ENCODE measurements around the gene RMRP. TPM values are rescaled to one million over a fixed set of nuclear protein-coding genes. Genes with fewer than 3 reads are reported as not detected.
"Not testable (repeated sequence)": the region's sequence is repeated elsewhere in the genome, so short reads cannot be mapped to it uniquely, and the experiment has no call there.

Gene RMRP
- total and polyA plus RNA-seq, 3 experiments from 2014 or later: 7,718 to 11,549 TPM; not detected in 1

- H3K9me3 ChIP-seq (ENCODE audit: low read length); H3K4me3 ChIP-seq (ENCODE audit: low read length); H3K27me3 ChIP-seq (ENCODE audit: insufficient read depth, low read length, poor library complexity, severe bottlenecking); H3K27me3 Mint-ChIP-seq; H3K36me3 ChIP-seq (ENCODE audit: insufficient read depth, low read length); DNase-seq; H3K27ac ChIP-seq (ENCODE audit: low read depth, low read length); H3K9me3 Mint-ChIP-seq: not testable (repeated sequence)
- H3K4me1 ChIP-seq (ENCODE audit: insufficient read depth, low read length): peaks cover 35% of the 10 kb centered on the region
- Mint-ChIP-seq H3K27ac (peak overlapping the region in 7 of 8 donors; percentile 62 to 98 (median 94)), H3K4me3 (peak overlapping the region in 5 of 7 donors; percentile 23 to 88 (median 32)), H3K4me1 (peaks cover 57 to 75% (median 66%) of the 10 kb centered on the region in 3 donors), H3K36me3 (peaks cover 4 to 15% (median 11%) of the 10 kb centered on the region in 3 donors)
- ChIA-PET POLR2A (interaction anchor here (1.3 to 2.0 kb wide), 3 partner anchors 18 to 22 kb away, joined by 3 to 8 read pairs (median 3); partner anchors contain the start of genes CCDC107 and RMRP), CTCF (interaction anchor here (0.8 to 14.3 kb wide), 5 partner anchors 8 to 56 kb away, joined by 3 to 200 read pairs (median 5); partner anchors contain the start of genes CCDC107, CD72 and RMRP)
Observed at GRCh38 chr9:35639225-35639624, 18.6 kb downstream of the RMRP start.

GRCh38 chr9:35638751-35639150 lies 19.1 kb downstream of the RMRP start:
- not testable (repeated sequence) for H3K4me3 ChIP-seq (ENCODE audit: low read length); H3K27me3 ChIP-seq (ENCODE audit: insufficient read depth, low read length, poor library complexity, severe bottlenecking); H3K27ac ChIP-seq (ENCODE audit: low read depth, low read length); H3K36me3 ChIP-seq (ENCODE audit: insufficient read depth, low read length); H3K9me3 ChIP-seq (ENCODE audit: low read length); H3K27me3 Mint-ChIP-seq; H3K9me3 Mint-ChIP-seq
- Mint-ChIP-seq H3K4me1 (peaks cover 56 to 74% (median 65%) of the 10 kb centered on the region in 3 donors), H3K4me3 (peak overlapping the region; percentile 55 to 88 (median 62)), H3K27ac (peak overlapping the region; percentile 79 to 99 (median 94)), H3K36me3 (peaks cover 4 to 15% (median 11%) of the 10 kb centered on the region in 3 donors)
- ChIA-PET POLR2A (interaction anchor here (0.7 to 2.0 kb wide), 5 partner anchors 10 to 104 kb away, joined by 3 to 8 read pairs (median 3); partner anchors contain the start of genes CCDC107 and RMRP), CTCF (interaction anchor here (0.8 to 14.3 kb wide), 4 partner anchors 8 to 25 kb away, joined by 3 to 200 read pairs (median 6); partner anchors contain the start of genes CCDC107, CD72 and RMRP)
- DNase-seq: peak in 2 of 5 donors; percentile 48 to 58
- peaks cover 33% of the 10 kb centered on the region for H3K4me1 ChIP-seq (ENCODE audit: insufficient read depth, low read length)

DNA sequence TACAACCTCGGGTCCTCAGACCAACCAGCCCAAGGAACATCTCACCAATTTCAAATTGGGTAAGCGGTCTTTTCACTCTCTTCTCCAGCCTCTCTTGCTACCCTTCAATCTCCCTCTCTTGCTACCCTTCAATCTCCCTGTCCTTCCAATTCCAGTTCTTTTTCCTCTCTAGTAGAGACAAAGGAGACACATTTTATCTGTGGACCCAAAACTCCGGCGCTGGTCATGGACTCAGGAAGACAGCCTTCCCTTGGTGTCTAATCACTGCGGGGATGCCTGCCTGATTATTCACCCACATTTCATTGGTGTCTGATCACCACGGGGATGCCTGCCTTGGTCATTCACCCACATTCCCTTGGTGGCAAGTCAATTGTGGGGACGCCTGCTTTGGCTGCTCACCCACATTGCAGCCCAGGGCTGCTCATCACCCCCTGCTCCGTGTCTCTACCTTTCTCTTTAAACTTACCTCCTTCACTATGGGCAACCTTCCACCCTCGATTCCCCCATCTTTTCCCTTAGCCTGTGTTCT lies 20.3 kb downstream of the RMRP start:
- not testable (repeated sequence) for H3K27ac ChIP-seq (ENCODE audit: low read depth, low read length); H3K27me3 ChIP-seq (ENCODE audit: insufficient read depth, low read length, poor library complexity, severe bottlenecking); H3K9me3 Mint-ChIP-seq; H3K36me3 ChIP-seq (ENCODE audit: insufficient read depth, low read length); DNase-seq; H3K4me3 ChIP-seq (ENCODE audit: low read length); H3K9me3 ChIP-seq (ENCODE audit: low read length); H3K27me3 Mint-ChIP-seq
- ChIA-PET POLR2A (interaction anchor here (1.1 to 2.0 kb wide), 2 partner anchors 11 to 20 kb away, joined by 3 to 8 read pairs; no protein-coding TSS in a partner anchor), CTCF (interaction anchor here (14.3 kb wide), 1 partner anchor 24 kb away, joined by 200 read pairs; the partner anchor contains the start of gene CD72)
- H3K4me1 Mint-ChIP-seq: peaks cover 52 to 69% (median 55%) of the 10 kb centered on the region in 3 donors
- H3K4me3 Mint-ChIP-seq: peak overlapping the region in 4 of 7 donors; percentile 58 to 71 (median 66)
- peaks cover 33% of the 10 kb centered on the region for H3K4me1 ChIP-seq (ENCODE audit: insufficient read depth, low read length)
- H3K27ac Mint-ChIP-seq: peak overlapping the region; percentile 12 to 99 (median 93)
- H3K36me3 Mint-ChIP-seq: peaks cover 4 to 11% (median 11%) of the 10 kb centered on the region in 3 donors

DNA sequence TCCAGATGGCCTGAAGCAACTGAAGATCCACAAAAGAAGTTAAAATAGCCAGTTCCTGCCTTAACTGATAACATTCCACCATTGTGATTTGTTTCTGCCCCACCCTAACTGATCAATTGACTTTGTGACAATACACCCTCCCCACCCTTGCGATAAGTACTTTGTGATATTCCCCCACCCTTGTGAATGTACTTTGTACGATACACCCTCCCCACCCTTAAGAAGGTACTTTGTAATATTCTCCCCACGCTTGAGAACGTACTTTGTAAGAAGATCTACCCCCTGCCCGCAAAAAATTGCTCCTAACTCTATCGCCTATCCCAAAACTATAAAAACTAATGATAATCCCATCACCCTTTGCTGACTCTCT lies 21.0 kb downstream of the RMRP start:
- Mint-ChIP-seq H3K36me3 (peaks cover 4 to 11% (median 11%) of the 10 kb centered on the region in 3 donors), H3K27ac (peak overlapping the region; percentile 79 to 97 (median 94)), H3K4me1 (peaks cover 52 to 69% (median 55%) of the 10 kb centered on the region in 3 donors), H3K4me3 (peak overlapping the region in 2 of 7 donors; percentile 39 to 69)
- H3K27ac ChIP-seq (ENCODE audit: low read depth, low read length); H3K9me3 ChIP-seq (ENCODE audit: low read length); H3K9me3 Mint-ChIP-seq; DNase-seq; H3K36me3 ChIP-seq (ENCODE audit: insufficient read depth, low read length); H3K27me3 Mint-ChIP-seq; H3K27me3 ChIP-seq (ENCODE audit: insufficient read depth, low read length, poor library complexity, severe bottlenecking); POLR2A ChIA-PET; H3K4me3 ChIP-seq (ENCODE audit: low read length): not testable (repeated sequence)
- peaks cover 33% of the 10 kb centered on the region for H3K4me1 ChIP-seq (ENCODE audit: insufficient read depth, low read length)
- CTCF ChIA-PET: interaction anchor here (0.8 to 1.3 kb wide), 2 partner anchors 10 to 26 kb away, joined by 4 read pairs; no protein-coding TSS in a partner anchor

- no peak for DNase-seq
- Mint-ChIP-seq H3K27ac (peak overlapping the region; percentile 79 to 97 (median 91)), H3K9me3 (no peaks in the 10 kb centered on the region), H3K4me3 (peak overlapping the region; percentile 3 to 69 (median 36)), H3K27me3 (no peaks in the 10 kb centered on the region), H3K4me1 (peaks cover 50 to 64% (median 55%) of the 10 kb centered on the region in 3 donors), H3K36me3 (peaks cover 4 to 11% (median 8%) of the 10 kb centered on the region in 3 donors)
- Histone ChIP-seq H3K4me1 (ENCODE audit: insufficient read depth, low read length) (peaks cover 33% of the 10 kb centered on the region), H3K27ac (ENCODE audit: low read depth, low read length) (no peak overlapping the region), H3K4me3 (ENCODE audit: low read length) (no peak overlapping the region), H3K27me3 (ENCODE audit: insufficient read depth, low read length, poor library complexity, severe bottlenecking) (no peaks in the 10 kb centered on the region), H3K9me3 (ENCODE audit: low read length) (no peaks in the 10 kb centered on the region), H3K36me3 (ENCODE audit: insufficient read depth, low read length) (no peaks in the 10 kb centered on the region)
- CTCF ChIA-PET: interaction anchor here (0.8 to 1.3 kb wide), 2 partner anchors 11 to 25 kb away, joined by 4 read pairs; no protein-coding TSS in a partner anchor
- POLR2A ChIA-PET: no interaction called here
Observed at GRCh38 chr9:35636135-35636876, 21.5 kb downstream of the RMRP start.

DNA sequence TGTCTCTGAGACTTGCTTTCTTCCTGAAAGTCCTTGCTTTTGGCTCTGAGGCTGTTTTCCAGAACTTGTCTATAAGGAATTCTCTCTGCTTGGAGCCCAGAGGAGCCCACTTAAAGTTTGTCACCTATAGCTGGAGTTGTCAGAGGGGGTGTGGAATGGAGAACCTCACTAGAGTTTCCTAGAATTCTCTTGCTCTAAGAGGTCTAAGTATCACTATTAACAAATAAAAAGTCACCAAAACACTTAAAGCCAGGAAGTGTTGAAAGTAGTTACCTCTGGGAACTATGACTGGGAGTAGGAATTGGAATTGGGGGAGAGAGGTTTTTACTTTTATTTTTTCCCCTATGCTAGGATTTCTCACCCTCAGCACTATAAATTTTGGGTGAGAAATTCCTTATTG lies 22.1 kb downstream of the RMRP start:
- Histone ChIP-seq H3K4me3 (ENCODE audit: low read length) (no peak overlapping the region), H3K4me1 (ENCODE audit: insufficient read depth, low read length) (peaks cover 33% of the 10 kb centered on the region), H3K27me3 (ENCODE audit: insufficient read depth, low read length, poor library complexity, severe bottlenecking) (no peaks in the 10 kb centered on the region), H3K27ac (ENCODE audit: low read depth, low read length) (no peak overlapping the region), H3K36me3 (ENCODE audit: insufficient read depth, low read length) (no peaks in the 10 kb centered on the region), H3K9me3 (ENCODE audit: low read length) (no peaks in the 10 kb centered on the region)
- peaks cover 4 to 6% (median 6%) of the 10 kb centered on the region in 3 donors for H3K36me3 Mint-ChIP-seq
- H3K4me3 Mint-ChIP-seq: peak overlapping the region in 2 of 7 donors; percentile 32 to 69
- CTCF ChIA-PET: interaction anchor here (1.3 kb wide), 1 partner anchor 25 kb away, joined by 4 read pairs; no protein-coding TSS in a partner anchor
- no peaks in the 10 kb centered on the region for H3K27me3 Mint-ChIP-seq
- peaks cover 49 to 59% (median 55%) of the 10 kb centered on the region in 3 donors for H3K4me1 Mint-ChIP-seq
- H3K27ac Mint-ChIP-seq: peak overlapping the region; percentile 78 to 97 (median 87)
- no peak for DNase-seq
- no peaks in the 10 kb centered on the region for H3K9me3 Mint-ChIP-seq
- POLR2A ChIA-PET: interaction anchor here (0.6 kb wide), 1 partner anchor 12 kb away, joined by 3 read pairs; no protein-coding TSS in a partner anchor

- Mint-ChIP-seq H3K27ac (no peak overlapping the region), H3K9me3 (no peaks in the 10 kb centered on the region), H3K4me3 (no peak overlapping the region), H3K4me1 (peaks cover 0 to 5% (median 0%) of the 10 kb centered on the region in 3 donors), H3K36me3 (no peaks in the 10 kb centered on the region), H3K27me3 (no peaks in the 10 kb centered on the region)
- ChIA-PET CTCF (interaction anchor here (0.8 to 2.3 kb wide), 6 partner anchors 9 to 67 kb away, joined by 3 to 7 read pairs (median 4); no protein-coding TSS in a partner anchor), POLR2A (interaction anchor here (1.0 kb wide), 1 partner anchor 17 kb away, joined by 4 read pairs; no protein-coding TSS in a partner anchor)
- DNase-seq: no peak
- H3K9me3 ChIP-seq (ENCODE audit: low read length): no peaks in the 10 kb centered on the region
- H3K27me3 ChIP-seq (ENCODE audit: insufficient read depth, low read length, poor library complexity, severe bottlenecking): no peaks in the 10 kb centered on the region
- no peak overlapping the region for H3K4me3 ChIP-seq (ENCODE audit: low read length)
- H3K36me3 ChIP-seq (ENCODE audit: insufficient read depth, low read length): no peaks in the 10 kb centered on the region
- no peaks in the 10 kb centered on the region for H3K4me1 ChIP-seq (ENCODE audit: insufficient read depth, low read length)
- no peak overlapping the region for H3K27ac ChIP-seq (ENCODE audit: low read depth, low read length)
Observed at GRCh38 chr9:35629597-35629996, 28.2 kb downstream of the RMRP start.

Data from CD8-positive, alpha-beta memory T cell (primary cell).